ENCODE data around the gene MTFMT.
"Not testable (repeated sequence)": the region's sequence is repeated elsewhere in the genome, so short reads cannot be mapped to it uniquely, and the experiment has no call there.

The MTFMT gene

GRCh38 chr15:65028921-65029735, at the start of gene MTFMT:
TSS of gene MTFMT (minus strand) at chr15:65029639. CDS start at chr15:65029613, 26 bp downstream.
- peak; percentile 16 for DNase-seq (ENCODE audit: low read depth)
- peak within 1 kb of the TSS; percentile 97 for H3K4me3 ChIP-seq (ENCODE audit: control insufficient read depth, low read depth, low read length)
- TF ChIP-seq CTCF (IDR thresholded peaks at IDR 0.05; ENCODE audit: control insufficient read depth, insufficient read depth, low read depth, low read length, missing control alignments), result no peak

- DNase-seq (ENCODE audit: low read depth), result no peak
- H3K4me3 ChIP-seq (ENCODE audit: control insufficient read depth, low read depth, low read length), result no peak overlapping the region
- TF ChIP-seq CTCF (IDR thresholded peaks at IDR 0.05; ENCODE audit: control insufficient read depth, insufficient read depth, low read depth, low read length, missing control alignments), result peak; percentile 61
These were observed 48.5 kb upstream of the MTFMT start for GRCh38 chr15:65077981-65078352.

- no peak for TF ChIP-seq CTCF (IDR thresholded peaks at IDR 0.05; ENCODE audit: control insufficient read depth, insufficient read depth, low read depth, low read length, missing control alignments)
- no peak for DNase-seq (ENCODE audit: low read depth)
- H3K4me3 ChIP-seq (ENCODE audit: control insufficient read depth, low read depth, low read length), result no peak overlapping the region
These were observed 48.0 kb upstream of the MTFMT start for GRCh38 chr15:65077291-65077980.

GRCh38 chr15:65076486-65077290, 47.2 kb upstream of the MTFMT start, which contains the start of gene KBTBD13:
TSS of gene KBTBD13 (plus strand) at chr15:65076746. CDS start at chr15:65076816, 70 bp downstream.
- no peak for TF ChIP-seq CTCF (IDR thresholded peaks at IDR 0.05; ENCODE audit: control insufficient read depth, insufficient read depth, low read depth, low read length, missing control alignments)
- H3K4me3 ChIP-seq (ENCODE audit: control insufficient read depth, low read depth, low read length), result no peak within 1 kb of the TSS
- DNase-seq (ENCODE audit: low read depth), result no peak

GRCh38 chr15:65075607-65076395, 46.4 kb upstream of the MTFMT start:
- not testable (repeated sequence) for DNase-seq (ENCODE audit: low read depth); H3K4me3 ChIP-seq (ENCODE audit: control insufficient read depth, low read depth, low read length)

GRCh38 chr15:65074946-65075345, 45.5 kb upstream of the MTFMT start:
- not testable (repeated sequence) for H3K4me3 ChIP-seq (ENCODE audit: control insufficient read depth, low read depth, low read length); DNase-seq (ENCODE audit: low read depth)

GRCh38 chr15:65072617-65073016, 43.2 kb upstream of the MTFMT start:
- DNase-seq (ENCODE audit: low read depth), result no peak
- no peak overlapping the region for H3K4me3 ChIP-seq (ENCODE audit: control insufficient read depth, low read depth, low read length)
- TF ChIP-seq CTCF (IDR thresholded peaks at IDR 0.05; ENCODE audit: control insufficient read depth, insufficient read depth, low read depth, low read length, missing control alignments), result no peak

Measured in AG09309 (cell line).